Stimulated activated CD4-positive, alpha-beta T cell treated with anti-CD3 and anti-CD28 coated beads, TNF-alpha, amount 100 ng/mL, for 4 hours (primary cell): Measurements from ENCODE around the gene CCP110.
"Not testable (repeated sequence)": the region's sequence is repeated elsewhere in the genome, so short reads cannot be mapped to it uniquely, and the experiment has no call there.

Source experiments
- DNase-seq, 3 experiments: peaks; one replicate each; pipeline ENCODE4 v3.0.0-alpha.2; 2020; ENCODE audit warnings: low read depth in 3 of 3

CCP110 gene

DNA sequence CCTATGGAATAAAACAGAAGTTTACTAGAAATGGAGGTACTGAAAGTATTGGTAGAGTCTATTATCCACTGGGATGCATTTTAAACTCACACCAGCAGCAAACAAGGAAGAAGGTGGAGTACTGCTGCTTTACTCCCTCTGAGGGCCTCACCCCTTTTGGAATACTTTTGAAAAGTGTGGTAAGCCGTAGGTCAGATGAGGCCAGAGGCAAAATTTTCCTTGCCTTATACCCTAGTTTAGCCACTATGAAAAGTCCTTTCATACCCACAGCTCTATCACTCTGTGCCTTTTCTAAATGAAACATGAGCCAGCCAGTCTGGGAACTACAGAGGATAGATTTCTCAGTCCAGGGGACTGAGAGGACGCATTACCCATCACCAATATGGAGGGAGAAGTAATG is 15.9 kb upstream of the CCP110 start:
- no peak for DNase-seq

DNA sequence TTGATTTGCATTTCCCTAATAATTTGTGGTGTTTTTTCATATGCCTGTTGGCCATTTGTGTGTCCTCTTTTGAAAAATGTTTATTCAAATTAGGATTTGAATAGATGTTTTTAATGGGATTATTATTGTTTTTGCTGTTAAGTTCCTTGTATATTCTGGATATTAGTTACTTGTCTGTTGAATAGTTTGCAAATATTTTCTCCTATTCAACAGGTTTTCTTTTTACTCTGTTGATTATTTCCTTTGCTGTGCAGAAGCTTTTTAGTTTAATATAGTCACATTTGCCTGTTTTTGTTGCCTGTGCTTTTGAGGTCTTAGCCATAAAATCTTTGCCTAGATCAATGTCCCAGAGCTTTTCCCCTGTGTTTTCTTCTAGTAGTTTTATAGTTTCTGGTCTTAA is 11.4 kb upstream of the CCP110 start:
- no peak for DNase-seq

DNA sequence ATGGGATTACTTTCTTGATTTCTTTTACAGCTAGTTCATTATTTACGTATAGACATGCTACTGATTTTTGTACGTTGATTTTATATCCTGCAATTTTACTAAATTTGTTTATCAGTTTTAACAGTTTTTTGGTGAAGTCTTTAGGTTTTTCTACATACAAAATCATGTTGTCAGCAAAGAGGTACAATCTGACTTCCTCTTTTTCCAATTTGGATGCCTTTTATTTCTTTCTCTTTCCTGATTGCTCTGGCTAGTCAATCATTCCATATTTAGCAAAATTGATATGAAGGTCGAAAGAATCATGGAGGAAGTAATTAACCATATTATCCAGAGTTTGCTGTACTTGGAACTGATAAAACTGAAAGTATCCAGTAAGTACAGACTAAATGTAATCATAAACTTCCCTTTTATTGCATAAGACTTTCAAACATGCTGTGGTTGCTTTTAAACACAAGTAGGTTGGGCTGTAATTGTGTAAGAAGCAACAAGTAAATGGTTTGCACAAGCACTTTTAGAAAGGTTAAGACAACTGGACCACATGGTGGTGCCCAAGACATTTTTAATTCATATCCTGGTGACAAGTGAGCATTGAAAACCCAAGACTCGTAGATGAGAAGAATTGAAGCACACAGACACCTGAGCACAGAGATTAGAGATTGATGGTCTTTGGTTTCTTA is 10.2 kb upstream of the CCP110 start:
- DNase-seq: no peak

DNA sequence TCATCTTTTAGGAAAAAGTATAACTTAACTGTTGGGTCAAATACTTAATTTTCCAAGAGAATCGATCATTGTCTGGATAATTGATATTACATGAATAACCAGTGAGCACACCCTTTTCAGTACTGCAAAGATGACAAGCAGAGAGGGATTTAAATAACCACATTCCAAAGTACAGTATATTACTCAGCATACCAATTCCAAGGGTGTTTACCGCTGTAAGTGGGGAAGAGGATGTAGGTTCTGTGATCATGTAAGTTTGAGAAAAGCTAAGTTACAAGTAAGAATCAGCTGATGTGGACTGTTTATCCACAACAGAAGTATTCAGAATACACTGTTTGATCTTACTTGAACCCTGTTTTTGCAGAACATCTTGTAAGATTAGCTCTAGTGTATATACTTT is 8.0 kb upstream of the CCP110 start:
- DNase-seq: no peak

DNA sequence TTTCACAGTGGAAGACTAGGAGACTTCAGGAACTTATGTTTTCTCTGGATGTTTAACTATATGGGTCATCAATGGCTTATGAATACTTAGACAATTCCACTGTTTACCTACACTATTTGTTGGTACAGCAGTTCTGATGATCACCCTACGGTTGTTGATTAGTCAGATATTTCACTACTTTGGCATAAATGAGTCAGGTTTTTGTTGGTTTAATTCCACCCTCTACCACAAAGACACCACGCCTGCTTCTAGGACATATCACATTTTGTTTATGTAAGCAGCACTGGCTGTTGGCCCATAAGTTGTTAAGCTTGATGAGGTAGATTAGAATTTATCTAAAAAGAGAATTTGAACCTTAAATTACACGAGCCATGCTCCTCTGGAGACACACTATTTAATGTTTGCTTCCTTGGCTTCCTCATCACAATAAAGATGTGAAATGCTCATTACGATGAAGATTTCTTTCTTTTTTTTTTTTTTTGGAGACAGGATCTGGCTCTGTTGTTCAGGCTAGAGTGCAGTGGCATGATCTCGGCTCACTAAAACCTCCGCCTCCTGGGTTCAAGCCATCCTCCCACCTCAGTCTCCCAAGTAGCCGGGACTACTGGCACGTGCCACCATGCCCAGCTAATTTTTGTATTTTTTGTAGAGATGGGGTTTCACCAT is 6.2 kb upstream of the CCP110 start:
- DNase-seq: no peak

DNA sequence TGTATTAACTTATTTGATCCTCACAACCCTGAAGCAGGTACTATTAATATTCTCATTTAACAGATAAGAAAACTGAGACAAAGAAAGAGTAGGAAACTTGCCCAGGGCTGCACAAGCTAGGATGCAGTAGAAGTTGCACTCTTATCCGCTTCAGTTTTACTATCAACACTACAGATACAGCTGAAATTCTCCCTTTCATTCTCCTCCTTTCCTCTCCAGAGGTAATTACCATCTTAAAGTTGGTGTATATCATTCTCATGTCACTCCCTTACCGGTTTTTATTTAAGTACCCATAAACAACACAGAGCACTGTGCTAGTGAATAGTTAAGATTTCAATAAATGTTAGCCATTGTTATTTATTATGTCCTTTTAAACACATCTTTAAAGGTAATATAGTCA is 5.4 kb upstream of the CCP110 start:
- DNase-seq: no peak

- DNase-seq: no peak
Measured at GRCh38 chr16:19520861-19521331, 2.8 kb upstream of the CCP110 start.

DNA sequence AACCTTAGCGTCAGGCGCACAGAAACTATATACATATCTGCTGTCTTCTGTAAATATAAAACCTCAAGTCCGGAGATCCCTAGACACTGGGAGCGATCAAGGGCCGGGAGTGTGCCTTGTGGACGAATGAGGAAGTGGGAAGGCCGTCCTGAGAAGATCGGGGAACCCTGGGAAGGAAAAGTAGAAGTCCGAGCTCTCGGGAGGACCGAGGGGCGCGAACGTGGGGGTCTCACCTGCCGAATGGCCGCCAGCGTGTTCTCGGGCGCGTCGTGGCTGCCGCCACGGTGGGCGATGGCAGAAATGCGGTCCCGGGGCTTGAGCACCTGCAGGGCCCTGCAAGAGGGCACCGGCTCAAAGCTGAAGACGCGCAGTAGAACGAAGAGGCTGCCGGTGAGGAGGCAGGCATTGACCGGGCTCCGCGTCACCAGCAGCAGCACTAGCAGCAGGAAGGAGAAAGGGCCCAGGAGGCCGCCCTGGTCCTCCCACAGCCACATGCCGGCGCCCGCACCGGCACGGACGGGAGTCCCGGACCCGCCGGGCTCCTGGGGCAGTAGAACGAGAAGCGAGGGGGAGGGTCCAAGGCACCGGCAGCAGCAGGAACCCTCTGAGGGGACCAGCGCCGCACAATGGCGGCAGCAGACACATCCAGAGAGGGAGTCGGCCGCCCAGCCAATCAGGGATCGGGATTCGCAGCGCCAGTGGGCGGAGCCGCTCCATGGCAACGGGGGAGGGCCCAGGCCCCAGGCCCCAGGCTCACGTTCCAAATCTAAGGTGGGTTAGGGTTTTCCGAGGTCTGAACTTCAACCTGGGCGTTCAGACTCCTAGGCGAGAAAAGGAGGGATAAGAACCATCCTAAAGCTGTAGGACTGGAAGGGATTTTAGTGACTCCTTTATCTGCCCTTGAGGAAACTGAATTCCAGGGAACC is 2.0 kb upstream of the CCP110 start, which contains the start of gene GDE1:
Gene GDE1 (minus strand): TSS at position 628 of the 926 bp plus-strand sequence. CDS start 134 bp downstream, at position 494.
- DNase-seq: peak; percentile 90 to 91 (median 91)

GRCh38 chr16:19522397-19522732 is 1.4 kb upstream of the CCP110 start:
- DNase-seq: no peak

DNA sequence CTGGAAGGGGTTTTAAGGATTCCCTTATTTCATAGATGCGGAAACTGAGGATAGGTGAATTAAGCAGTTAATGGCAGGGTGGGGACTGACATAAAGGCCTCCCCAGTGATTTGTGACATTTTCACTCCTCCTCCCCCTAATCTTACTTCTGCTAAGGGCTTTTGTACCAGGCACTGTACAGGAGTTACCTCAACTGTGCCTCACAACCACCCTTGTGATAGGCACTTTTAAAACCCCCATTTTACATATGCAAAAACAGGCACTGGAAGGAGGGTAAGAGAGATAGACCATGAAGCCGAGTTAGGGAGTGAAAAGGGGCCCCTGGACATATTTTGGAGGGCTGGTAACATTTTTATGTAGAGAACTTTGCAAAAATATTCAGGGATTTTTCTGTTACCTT is 982 bp upstream of the CCP110 start:
- no peak for DNase-seq

GRCh38 chr16:19523184-19523558 is 571 bp upstream of the CCP110 start:
- no peak for DNase-seq

DNA sequence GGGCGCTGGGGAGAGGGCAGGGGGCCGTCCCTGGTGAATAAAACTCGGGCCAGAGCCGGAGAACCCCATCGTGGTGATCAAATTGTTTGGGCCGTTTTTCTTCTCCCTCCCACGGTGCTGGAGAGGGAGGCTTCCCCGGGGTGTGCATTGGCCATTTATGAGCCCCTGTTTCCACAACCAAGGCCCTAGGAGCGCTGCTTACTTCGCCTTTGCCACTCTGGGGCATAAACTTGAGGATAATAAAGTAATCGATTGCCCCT is 544 bp downstream of the CCP110 start:
- no peak for DNase-seq

GRCh38 chr16:19524616-19525384 is 1.1 kb downstream of the CCP110 start:
- DNase-seq: no peak

DNA sequence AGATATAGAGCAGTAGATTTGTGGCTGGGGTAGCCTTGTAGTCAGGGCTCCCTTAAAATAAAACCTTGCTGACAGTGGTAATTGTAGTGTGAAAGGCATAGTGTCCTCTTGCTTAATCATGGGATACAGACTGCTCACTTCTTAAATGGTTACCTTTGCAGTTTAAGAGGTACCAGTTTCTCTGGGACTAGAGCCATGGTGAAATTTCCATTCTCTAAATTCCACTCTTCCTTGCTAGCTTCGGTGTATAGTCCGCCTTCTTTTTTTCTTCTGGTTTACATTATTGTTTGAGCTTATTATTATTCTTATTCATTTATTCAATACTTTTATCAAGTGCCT is 1.6 kb downstream of the CCP110 start:
- no peak for DNase-seq

GRCh38 chr16:19527161-19527560 is 3.4 kb downstream of the CCP110 start:
- no peak for DNase-seq

GRCh38 chr16:19528666-19529065 is 4.9 kb downstream of the CCP110 start:
- DNase-seq: no peak

DNA sequence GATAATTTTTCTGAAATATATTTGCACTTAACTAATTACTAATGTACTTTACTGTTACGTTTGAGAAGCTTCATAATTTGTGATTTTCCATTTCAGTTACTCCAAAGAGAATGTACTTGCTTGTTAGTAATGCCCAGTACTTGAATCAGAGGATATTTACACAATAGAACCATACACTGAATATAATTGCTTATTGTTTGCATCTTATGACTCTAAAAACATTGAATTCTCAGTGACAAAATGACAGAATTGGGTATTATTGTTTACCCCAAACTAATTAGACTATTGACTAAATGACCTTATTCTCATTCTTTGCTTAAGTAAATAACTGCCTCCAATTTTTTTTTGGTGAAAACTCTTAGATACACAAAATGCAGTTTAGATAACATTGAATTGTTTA is 8.9 kb downstream of the CCP110 start:
- no peak for DNase-seq

DNA sequence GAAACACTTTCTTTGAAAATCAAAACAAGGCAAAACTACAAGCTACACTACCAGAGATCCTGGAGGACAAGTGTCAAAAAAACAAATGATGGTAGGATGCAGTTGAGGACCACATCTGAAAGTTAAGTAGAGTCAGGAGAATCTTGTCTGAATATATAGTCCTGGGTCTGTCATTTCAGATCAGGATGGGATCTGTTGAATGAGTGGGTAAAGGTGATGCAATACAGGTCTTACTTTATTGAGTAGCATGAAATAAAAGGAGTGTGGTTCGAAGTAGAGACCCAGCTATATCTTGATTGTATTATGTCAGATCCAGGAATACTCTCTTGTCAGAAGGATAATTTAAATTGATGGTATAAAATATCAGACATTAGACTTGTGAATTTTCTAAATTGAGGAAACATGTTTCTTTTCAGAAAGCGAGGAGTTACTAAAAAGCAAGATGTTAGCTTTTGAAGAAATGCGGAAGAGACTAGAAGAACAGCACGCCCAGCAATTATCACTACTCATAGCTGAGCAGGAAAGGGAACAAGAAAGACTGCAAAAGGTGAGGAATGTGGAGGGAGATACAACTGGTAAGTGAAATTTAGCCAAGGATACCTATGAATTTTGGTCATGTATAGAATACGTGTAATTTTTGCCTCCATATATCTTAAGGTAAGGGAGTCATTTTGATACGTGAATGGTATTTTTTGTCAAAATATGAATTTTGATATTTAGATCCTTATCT is 16.7 kb downstream of the CCP110 start:
- DNase-seq: no peak

- DNase-seq: no peak
Measured at GRCh38 chr16:19542138-19542821, 18.5 kb downstream of the CCP110 start.

GRCh38 chr16:19543278-19543996 is 19.7 kb downstream of the CCP110 start:
- not testable (repeated sequence) for DNase-seq
